ENCODE results near the gene HIGD1B. TPM values are rescaled to one million over a fixed set of nuclear protein-coding genes. Genes with fewer than 3 reads are reported as not detected.

Gene HIGD1B
- total and polyA plus RNA-seq, 9 donors: 1.1 to 6.8 (median 2.0) TPM

- no peaks in the 10 kb centered on the region for H3K4me1 ChIP-seq (ENCODE audit: insufficient read depth)
- H3K36me3 ChIP-seq: no peaks in the 10 kb centered on the region
- DNase-seq: no peak
- H3K4me3 ChIP-seq: no peak overlapping the region
- no peak for TF ChIP-seq CTCF (IDR thresholded peaks at IDR 0.05)
- no peak for TF ChIP-seq POLR2A (IDR thresholded peaks at IDR 0.05)
- TF ChIP-seq EP300 (IDR thresholded peaks at IDR 0.05): no peak
- WGBS, 3 donors: 76 to 90% (median 77%) methylated on average over 7 of the region's 7 CpGs
- H3K9me3 ChIP-seq: no peaks in the 10 kb centered on the region
- no peaks in the 10 kb centered on the region for H3K27me3 ChIP-seq
- H3K27ac ChIP-seq: no peak overlapping the region
- intact Hi-C loops (cut with DNase I): no loop called here
Measured at GRCh38 chr17:44850025-44850424, 2.3 kb downstream of the HIGD1B start.

GRCh38 chr17:44850612-44851011 lies 2.9 kb downstream of the HIGD1B start:
- no peak overlapping the region for H3K27ac ChIP-seq
- 71 to 79% (median 76%) methylated on average over 5 of the region's 5 CpGs for WGBS, 3 donors
- H3K4me3 ChIP-seq: no peak overlapping the region
- no peaks in the 10 kb centered on the region for H3K36me3 ChIP-seq
- no peaks in the 10 kb centered on the region for H3K4me1 ChIP-seq (ENCODE audit: insufficient read depth)
- TF ChIP-seq CTCF (IDR thresholded peaks at IDR 0.05): no peak
- TF ChIP-seq EP300 (IDR thresholded peaks at IDR 0.05): no peak
- TF ChIP-seq POLR2A (IDR thresholded peaks at IDR 0.05): no peak
- no peak for DNase-seq
- no peaks in the 10 kb centered on the region for H3K27me3 ChIP-seq
- intact Hi-C loops (cut with DNase I): no loop called here
- H3K9me3 ChIP-seq: no peaks in the 10 kb centered on the region

GRCh38 chr17:44854192-44854591 lies 6.5 kb downstream of the HIGD1B start:
- 77 to 90% (median 77%) methylated on average over 5 of the region's 5 CpGs for WGBS, 3 donors
- no peaks in the 10 kb centered on the region for H3K36me3 ChIP-seq

GRCh38 chr17:44859701-44860100 lies 12.0 kb downstream of the HIGD1B start:
- no peak overlapping the region for H3K27ac ChIP-seq
- H3K4me1 ChIP-seq (ENCODE audit: insufficient read depth): no peaks in the 10 kb centered on the region
- intact Hi-C loops (cut with DNase I): no loop called here
- no peaks in the 10 kb centered on the region for H3K27me3 ChIP-seq
- DNase-seq: no peak
- TF ChIP-seq POLR2A (IDR thresholded peaks at IDR 0.05) (no peak), EP300 (IDR thresholded peaks at IDR 0.05) (no peak), CTCF (IDR thresholded peaks at IDR 0.05) (no peak)
- no peaks in the 10 kb centered on the region for H3K9me3 ChIP-seq
- H3K4me3 ChIP-seq: no peak overlapping the region
- H3K36me3 ChIP-seq: no peaks in the 10 kb centered on the region
- 86 to 91% (median 88%) methylated on average over 5 of the region's 5 CpGs for WGBS, 3 donors

More at GRCh38 chr17:44854192-44854591, 6.5 kb downstream of the HIGD1B start:
- no peak for DNase-seq
- H3K4me1 ChIP-seq (ENCODE audit: insufficient read depth): no peaks in the 10 kb centered on the region
- no peak overlapping the region for H3K4me3 ChIP-seq
- no peaks in the 10 kb centered on the region for H3K27me3 ChIP-seq
- H3K9me3 ChIP-seq: no peaks in the 10 kb centered on the region
- intact Hi-C loops (cut with DNase I): no loop called here
- H3K27ac ChIP-seq: no peak overlapping the region
- TF ChIP-seq EP300 (IDR thresholded peaks at IDR 0.05) (no peak), POLR2A (IDR thresholded peaks at IDR 0.05) (no peak), CTCF (IDR thresholded peaks at IDR 0.05) (no peak)

Data from ovary (tissue), 9 donors.